GM23338 (cell line): Measurements from ENCODE around the gene ERC2. TPM values are rescaled to one million over a fixed set of nuclear protein-coding genes. Genes with fewer than 3 reads are reported as not detected.

ENCODE experiments used
- ATAC-seq: fragments of 200-7000 bp; cut with Tn5 transposase; 3 replicates; pipeline ENCODE4 v1.9.1; 2020
- DNase-seq: peaks from one replicate; pipeline ENCODE4 v3.0.0-alpha.2; 2015; ENCODE audit warnings: low spot score
- H2AFZ ChIP-seq: fragments of 200-600 bp; sonication (generic); 2 replicates; pipeline ENCODE4 v1.8.0; 2016; ENCODE audit warnings: antibody characterized with exemption, mild to moderate bottlenecking, moderate library complexity
- H3F3A ChIP-seq: fragments of 200-600 bp; sonication (generic); replicated peaks from 2 replicates; pipeline ENCODE4 v1.8.0; 2017; ENCODE audit warnings: antibody characterized with exemption, mixed run types, low read depth
- H3K27ac ChIP-seq: fragments of 200-600 bp; sonication (generic); 2 replicates; pipeline ENCODE4 v1.6.1; 2016; ENCODE audit warnings: low read depth
- H3K27me3 ChIP-seq: fragments of 200-600 bp; sonication (generic); 2 replicates; pipeline ENCODE4 v1.8.0; 2016; ENCODE audit warnings: mild to moderate bottlenecking, mixed run types, moderate library complexity; ENCODE audit not compliant: insufficient read depth
- H3K36me3 ChIP-seq: fragments of 200-600 bp; sonication (generic); 2 replicates; pipeline ENCODE4 v1.8.0; 2016; ENCODE audit warnings: mild to moderate bottlenecking; ENCODE audit not compliant: insufficient read depth
- H3K4me1 ChIP-seq: fragments of 200-600 bp; sonication (generic); 2 replicates; pipeline ENCODE4 v1.8.0; 2016; ENCODE audit warnings: mild to moderate bottlenecking, moderate library complexity; ENCODE audit not compliant: insufficient read depth
- H3K4me2 ChIP-seq: fragments of 200-600 bp; sonication (generic); 2 replicates; pipeline ENCODE4 v1.7.1; 2017; ENCODE audit warnings: mixed run types
- H3K4me3 ChIP-seq: fragments of 200-600 bp; sonication (generic); 2 replicates; pipeline ENCODE4 v1.6.1; 2016; ENCODE audit warnings: mixed run types
- H3K79me2 ChIP-seq: fragments of 200-600 bp; sonication (generic); replicated peaks from 2 replicates; pipeline ENCODE4 v1.8.0; 2017; ENCODE audit warnings: mild to moderate bottlenecking; ENCODE audit not compliant: insufficient read depth
- H3K9me2 ChIP-seq: fragments of 200-600 bp; sonication (generic); 2 replicates; pipeline ENCODE4 v1.8.0; 2017; ENCODE audit not compliant: insufficient read depth
- H4K20me1 ChIP-seq: fragments of 200-600 bp; sonication (generic); replicated peaks from 2 replicates; pipeline ENCODE4 v1.8.0; 2017; ENCODE audit warnings: mild to moderate bottlenecking; ENCODE audit not compliant: insufficient read depth
- H3K27ac Mint-ChIP-seq: 2 replicates; pipeline ENCODE4 v1.8.0; 2020; ENCODE audit warnings: inconsistent platforms, mild to moderate bottlenecking, moderate library complexity, mixed read lengths
- H3K27me3 Mint-ChIP-seq: 3 replicates; pipeline ENCODE4 v1.8.0; 2022; ENCODE audit warnings: low read depth, mild to moderate bottlenecking, moderate library complexity, mixed read lengths, inconsistent platforms; ENCODE audit not compliant: insufficient read depth, poor library complexity
- H3K36me3 Mint-ChIP-seq: 3 replicates; pipeline ENCODE4 v1.8.0; 2021; ENCODE audit warnings: low read depth, mild to moderate bottlenecking, inconsistent platforms, moderate library complexity, mixed read lengths
- H3K4me1 Mint-ChIP-seq: 3 replicates; pipeline ENCODE4 v1.8.0; 2020; ENCODE audit warnings: mild to moderate bottlenecking, inconsistent platforms, mixed read lengths
- H3K4me3 Mint-ChIP-seq: 3 replicates; pipeline ENCODE4 v1.8.0; 2021; ENCODE audit warnings: moderate library complexity, mild to moderate bottlenecking, inconsistent platforms, mixed read lengths
- H3K9me3 Mint-ChIP-seq: 3 replicates; pipeline ENCODE4 v1.8.0; 2020; ENCODE audit warnings: moderate library complexity, mild to moderate bottlenecking, inconsistent platforms, mixed read lengths
- CTCF ChIP-seq, 2 experiments: fragments of 200-600 bp in 1 of 2; sonication (generic) in 1 of 2; conservative IDR thresholded peaks; 2 replicates each; pipeline versions ENCODE4 v1.5.1 to v1.6.1; 2016 to 2017; ENCODE audit warnings: antibody characterized with exemption in 2 of 2, low read depth in 2 of 2, mild to moderate bottlenecking in 2 of 2, moderate library complexity in 1 of 2
- ETS1 ChIP-seq: IDR thresholded peaks from 2 replicates; pipeline ENCODE4 v1.6.1; 2016; ENCODE audit warnings: antibody characterized with exemption
- EZH2phosphoT487 ChIP-seq: fragments of 200-600 bp; sonication (generic); IDR thresholded peaks from one replicate; pipeline ENCODE4 v1.8.1; 2018; ENCODE audit warnings: antibody characterized with exemption; ENCODE audit not compliant: unreplicated experiment
- NANOG ChIP-seq: IDR thresholded peaks from 2 replicates; pipeline ENCODE4 v1.6.1; 2016; ENCODE audit warnings: antibody characterized with exemption, borderline replicate concordance
- POLR2AphosphoS5 ChIP-seq: IDR thresholded peaks from 2 replicates; pipeline ENCODE4 v1.6.1; 2016; ENCODE audit warnings: antibody characterized with exemption, low read depth
- REST ChIP-seq: IDR thresholded peaks from one replicate; pipeline ENCODE4 v1.6.1; 2018; ENCODE audit warnings: antibody characterized with exemption; ENCODE audit not compliant: unreplicated experiment
- STAT1 ChIP-seq: IDR thresholded peaks from one replicate; pipeline ENCODE4 v1.6.1; 2016; ENCODE audit warnings: antibody characterized with exemption; ENCODE audit not compliant: unreplicated experiment
- ZNF114 ChIP-seq: fragments of 250-450 bp; sonication (Bioruptor Pico); IDR thresholded peaks from 2 replicates; pipeline ENCODE4 v1.5.0; 2020; ENCODE audit warnings: mild to moderate bottlenecking, moderate library complexity
- polyA plus RNA-seq: library from polyadenylated mRNA; unstranded; fragments of >200 nt; fragmentation: Nextera tagmentation; extraction: Ambion mirVana; gene quantifications from 2 replicates; pipeline ENCODE4 v1.2.1, GENCODE V29; 2016
- total RNA-seq: library from RNA; depleted of rRNA; stranded (reverse); fragments of >200 nt; shearing (Covaris generic); gene quantifications from 2 replicates; pipeline ENCODE4 v1.2.3, GENCODE V29; 2014

Gene ERC2
- total and polyA plus RNA-seq, 2 experiments from 2014 or later, result 11.8 to 13.7 TPM

- TF ChIP-seq REST (no peak), ETS1 (no peak), CTCF (conservative IDR thresholded peaks at IDR 0.05; ENCODE audit: low read depth in 2 of 2) (no peak)
Observed at GRCh38 chr3:55704521-55704920, 763.7 kb downstream of the ERC2 start (continued).

GRCh38 chr3:55702822-55703221, 765.4 kb downstream of the ERC2 start:
- ATAC-seq, result no peak
- H3K27me3 ChIP-seq, result no peaks in the 10 kb centered on the region
- peaks cover 2% of the 10 kb centered on the region for H3K27me3 Mint-ChIP-seq
- no peak for DNase-seq
- no peaks in the 10 kb centered on the region; the same call in 2 of the 3 replicates for H3K36me3 Mint-ChIP-seq
- TF ChIP-seq NANOG, result no peak
- no peak for TF ChIP-seq EZH2phosphoT487
- no peak overlapping the region; the same call in 1 of the 2 replicates for H3K27ac Mint-ChIP-seq
- peaks cover 28% of the 10 kb centered on the region for H3K4me1 Mint-ChIP-seq
- no peak overlapping the region for H2AFZ ChIP-seq
- H3K4me3 ChIP-seq, result no peak overlapping the region
- H3K9me3 Mint-ChIP-seq, result no peaks in the 10 kb centered on the region
- H3K27ac ChIP-seq, result no peak overlapping the region
- H3K4me2 ChIP-seq, result no peak overlapping the region
- H3K9me2 ChIP-seq, result no peaks in the 10 kb centered on the region; the same call in 1 of the 2 replicates
- H3K4me3 Mint-ChIP-seq, result no peak overlapping the region
- no peaks in the 10 kb centered on the region for H3K79me2 ChIP-seq
- H3K4me1 ChIP-seq, result peaks cover 24% of the 10 kb centered on the region
- H3K36me3 ChIP-seq, result no peaks in the 10 kb centered on the region
- H4K20me1 ChIP-seq, result no peaks in the 10 kb centered on the region
- H3F3A ChIP-seq, result no peaks in the 10 kb centered on the region

- H2AFZ ChIP-seq, result no peak overlapping the region
- H4K20me1 ChIP-seq, result no peaks in the 10 kb centered on the region
- no peaks in the 10 kb centered on the region; the same call in 1 of the 2 replicates for H3K9me2 ChIP-seq
- H3K9me3 Mint-ChIP-seq, result no peaks in the 10 kb centered on the region
- no peaks in the 10 kb centered on the region for H3K79me2 ChIP-seq
- no peak overlapping the region for H3K27ac ChIP-seq
- peaks cover 2% of the 10 kb centered on the region for H3K27me3 Mint-ChIP-seq
- H3F3A ChIP-seq, result no peaks in the 10 kb centered on the region
- H3K36me3 ChIP-seq, result no peaks in the 10 kb centered on the region
- peaks cover 24% of the 10 kb centered on the region for H3K4me1 ChIP-seq
- no peaks in the 10 kb centered on the region for H3K27me3 ChIP-seq
- no peak for ATAC-seq
- H3K36me3 Mint-ChIP-seq, result no peaks in the 10 kb centered on the region; the same call in 2 of the 3 replicates
- H3K27ac Mint-ChIP-seq, result no peak overlapping the region
- no peak overlapping the region for H3K4me2 ChIP-seq
- peaks cover 30% of the 10 kb centered on the region for H3K4me1 Mint-ChIP-seq
- H3K4me3 Mint-ChIP-seq, result no peak overlapping the region
- H3K4me3 ChIP-seq, result no peak overlapping the region
- DNase-seq, result no peak
- no peak for TF ChIP-seq STAT1
- TF ChIP-seq POLR2AphosphoS5, result no peak
- TF ChIP-seq ZNF114 (CRISPR knock-in tag), result no peak
Observed at GRCh38 chr3:55701997-55702396, 766.3 kb downstream of the ERC2 start.
